Gastrocnemius medialis (tissue), 4 donors: ENCODE measurements around the gene SMTNL2.

Source experiments
- CTCF ChIP-seq, 5 experiments: fragments of 450-650 bp in 3 of 5; fragments of 200-600 bp in 2 of 5; sonication (generic) in 2 of 5; IDR thresholded peaks in 4 of 5; conservative IDR thresholded peaks in 1 of 5; 1 replicate in 4 of 5; 2 replicates in 1 of 5; pipeline ENCODE4 v1.5.1; 2016 to 2019; ENCODE audit warnings: antibody characterized with exemption in 5 of 5, mild to moderate bottlenecking in 3 of 5, moderate library complexity in 3 of 5
- POLR2A ChIP-seq, 2 donors: fragments of 450-650 bp; IDR thresholded peaks; one replicate each; pipeline ENCODE4 v1.6.1; 2017; ENCODE audit warnings: antibody characterized with exemption in 2 of 2, mild to moderate bottlenecking in 2 of 2, moderate library complexity in 2 of 2

DNA sequence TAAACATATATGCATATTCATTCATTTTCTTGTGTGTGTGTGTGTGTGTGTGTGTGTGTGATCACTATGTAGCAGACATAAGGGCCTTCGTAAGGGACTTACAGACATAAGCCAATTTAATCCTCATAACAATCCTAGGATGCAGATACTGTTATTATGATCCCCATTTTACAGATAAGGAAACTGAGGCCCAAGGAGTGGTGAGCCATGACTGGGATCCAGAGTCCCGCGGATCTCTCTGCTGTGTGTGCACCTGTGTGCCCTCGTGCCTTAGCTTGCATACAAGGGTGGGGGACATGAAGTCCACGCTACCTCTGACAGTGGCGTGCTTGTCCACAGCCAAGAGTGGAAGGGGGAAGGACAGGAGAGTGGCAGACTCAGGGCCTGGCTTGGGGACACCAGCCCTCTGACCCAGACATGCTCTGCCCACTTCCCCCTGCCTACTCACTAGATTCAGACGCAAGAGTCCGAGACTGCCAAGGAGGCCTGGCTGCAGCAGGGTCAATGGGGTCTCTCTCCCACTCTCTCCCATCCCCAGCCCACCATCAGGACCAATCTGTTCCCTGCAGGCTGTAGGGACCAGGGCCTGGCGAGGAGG, 9.8 kb upstream of the SMTNL2 start:
- TF ChIP-seq CTCF (IDR thresholded peaks at IDR 0.05 in 4 of 5, conservative IDR thresholded peaks at IDR 0.05 in 1 of 5) = no peak
- no peak for TF ChIP-seq POLR2A (IDR thresholded peaks at IDR 0.05)
